H9 (cell line): ENCODE results near the gene IL1RAPL1. TPM values are rescaled to one million over a fixed set of nuclear protein-coding genes. Genes with fewer than 3 reads are reported as not detected.
A peak's percentile ranks its signal among the peaks of the same experiment; 100 is the strongest.

ENCODE experiments used
- DNase-seq: peaks from one replicate; pipeline ENCODE4 v3.0.0-alpha.2; 2017
- H2AFZ ChIP-seq: one replicate; pipeline ENCODE4 v1.6.1; 2013; ENCODE audit warnings: mild to moderate bottlenecking, low read length, control low read depth, moderate library complexity
- H2AK5ac ChIP-seq: 2 replicates; pipeline ENCODE4 v1.6.1; 2013; ENCODE audit warnings: low read length, control low read depth, mixed read lengths; ENCODE audit not compliant: insufficient read length
- H2BK120ac ChIP-seq: one replicate; pipeline ENCODE4 v1.6.1; 2013; ENCODE audit warnings: low read depth, mild to moderate bottlenecking, low read length, control low read depth, inconsistent platforms; ENCODE audit not compliant: poor library complexity, severe bottlenecking
- H2BK12ac ChIP-seq: 2 replicates; pipeline ENCODE4 v1.6.1; 2013; ENCODE audit warnings: low read length, control low read depth, mixed read lengths, low read depth; ENCODE audit not compliant: insufficient read length
- H2BK15ac ChIP-seq: 2 replicates; pipeline ENCODE4 v1.6.1; 2013; ENCODE audit warnings: low read depth, low read length, control low read depth
- H2BK20ac ChIP-seq: one replicate; pipeline ENCODE4 v1.6.1; 2013; ENCODE audit warnings: low read depth, mild to moderate bottlenecking, low read length, control low read depth, inconsistent platforms; ENCODE audit not compliant: poor library complexity, severe bottlenecking
- H2BK5ac ChIP-seq: 2 replicates; pipeline ENCODE4 v1.6.1; 2013; ENCODE audit warnings: low read length, control low read depth, mixed read lengths; ENCODE audit not compliant: insufficient read length
- H3K14ac ChIP-seq: 2 replicates; pipeline ENCODE4 v1.6.1; 2013; ENCODE audit warnings: low read length, control low read depth; ENCODE audit not compliant: insufficient read depth
- H3K18ac ChIP-seq: 2 replicates; pipeline ENCODE4 v1.6.1; 2013; ENCODE audit warnings: low read depth, mild to moderate bottlenecking, mixed read lengths, low read length, control low read depth; ENCODE audit not compliant: insufficient read length
- H3K23ac ChIP-seq: 2 replicates; pipeline ENCODE4 v1.6.1; 2013; ENCODE audit warnings: low read length, control low read depth, mixed read lengths, low read depth; ENCODE audit not compliant: insufficient read length
- H3K23me2 ChIP-seq: 2 replicates; pipeline ENCODE4 v1.6.1; 2013; ENCODE audit warnings: low read depth, mild to moderate bottlenecking, mixed read lengths, low read length, control low read depth; ENCODE audit not compliant: insufficient read length, poor library complexity, severe bottlenecking
- H3K27ac ChIP-seq: 2 replicates; pipeline ENCODE4 v1.5.1; 2013; ENCODE audit warnings: low read length, control low read depth, mixed read lengths, low read depth; ENCODE audit not compliant: insufficient read length
- H3K27me3 ChIP-seq: 2 replicates; pipeline ENCODE4 v1.6.1; 2013; ENCODE audit warnings: low read length, control low read depth, inconsistent platforms; ENCODE audit not compliant: insufficient read depth
- H3K4ac ChIP-seq: 2 replicates; pipeline ENCODE4 v1.6.1; 2013; ENCODE audit warnings: low read depth, mild to moderate bottlenecking, control low read depth, inconsistent platforms, low read length, moderate library complexity
- H3K4me1 ChIP-seq: 2 replicates; pipeline ENCODE4 v1.6.1; 2013; ENCODE audit warnings: low read length, control low read depth, inconsistent platforms; ENCODE audit not compliant: insufficient read depth
- H3K4me2 ChIP-seq: 2 replicates; pipeline ENCODE4 v1.6.1; 2013; ENCODE audit warnings: low read length, control low read depth, mixed read lengths; ENCODE audit not compliant: insufficient read length, insufficient read depth
- H3K56ac ChIP-seq: 2 replicates; pipeline ENCODE4 v1.6.1; 2013; ENCODE audit warnings: low read depth, mild to moderate bottlenecking, mixed read lengths, low read length, control low read depth; ENCODE audit not compliant: insufficient read length
- H3K79me1 ChIP-seq: 2 replicates; pipeline ENCODE4 v1.6.1; 2013; ENCODE audit warnings: low read depth, mild to moderate bottlenecking, moderate library complexity, low read length, control low read depth, inconsistent platforms; ENCODE audit not compliant: insufficient read depth, poor library complexity, severe bottlenecking
- H3K79me2 ChIP-seq: 2 replicates; pipeline ENCODE4 v1.6.1; 2013; ENCODE audit warnings: low read length, control low read depth, inconsistent platforms; ENCODE audit not compliant: insufficient read depth
- H3K9ac ChIP-seq: 2 replicates; pipeline ENCODE4 v1.6.1; 2013; ENCODE audit warnings: low read length, control low read depth, mixed read lengths; ENCODE audit not compliant: insufficient read length; ENCODE audit errors: extremely low read depth
- H3K9me3 ChIP-seq: one replicate; pipeline ENCODE4 v1.6.1; 2013; ENCODE audit warnings: low read depth, low read length, inconsistent platforms; ENCODE audit not compliant: control insufficient read depth
- H3T11ph ChIP-seq: one replicate; pipeline ENCODE4 v1.6.1; 2013; ENCODE audit warnings: mild to moderate bottlenecking, low read length, control low read depth, inconsistent platforms
- H4K20me1 ChIP-seq: one replicate; pipeline ENCODE4 v1.6.1; 2013; ENCODE audit not compliant: control insufficient read depth, insufficient read length, insufficient read depth
- H4K5ac ChIP-seq: 2 replicates; pipeline ENCODE4 v1.6.1; 2013; ENCODE audit warnings: low read depth, mild to moderate bottlenecking, mixed read lengths, low read length, control low read depth; ENCODE audit not compliant: insufficient read length
- H4K8ac ChIP-seq: replicated peaks from 2 replicates; pipeline ENCODE4 v1.6.1; 2013; ENCODE audit warnings: low read length, control low read depth, mixed read lengths, low read depth; ENCODE audit not compliant: insufficient read length
- H4K91ac ChIP-seq: 2 replicates; pipeline ENCODE4 v1.6.1; 2013; ENCODE audit warnings: low read depth, mild to moderate bottlenecking, moderate library complexity, mixed read lengths, low read length, control low read depth; ENCODE audit not compliant: insufficient read length
- H3K27ac Mint-ChIP-seq, 3 experiments: 2 replicates in 2 of 3; 3 replicates in 1 of 3; pipeline ENCODE4 v1.8.0; 2020 to 2021; ENCODE audit warnings: mixed read lengths in 3 of 3, mild to moderate bottlenecking in 1 of 3, moderate library complexity in 1 of 3
- H3K27me3 Mint-ChIP-seq: 2 replicates; pipeline ENCODE4 v1.8.0; 2021; ENCODE audit warnings: low read depth, mild to moderate bottlenecking, moderate library complexity, mixed read lengths
- H3K36me3 Mint-ChIP-seq, 3 experiments: 2 replicates in 2 of 3; 3 replicates in 1 of 3; pipeline ENCODE4 v1.8.0; 2020 to 2021; ENCODE audit warnings: low read depth in 3 of 3, mixed read lengths in 3 of 3; ENCODE audit not compliant: insufficient read depth in 1 of 3
- H3K4me1 Mint-ChIP-seq, 2 experiments: 2 replicates each; pipeline ENCODE4 v1.8.0; 2020; ENCODE audit warnings: mixed read lengths in 2 of 2
- H3K4me3 Mint-ChIP-seq, 2 experiments: 2 replicates in 1 of 2; 3 replicates in 1 of 2; pipeline ENCODE4 v1.8.0; 2020 to 2021; ENCODE audit warnings: mild to moderate bottlenecking in 2 of 2, mixed read lengths in 2 of 2, moderate library complexity in 1 of 2
- H3K9me3 Mint-ChIP-seq, 2 experiments: 2 replicates in 1 of 2; 3 replicates in 1 of 2; pipeline ENCODE4 v1.8.0; 2020; ENCODE audit warnings: mild to moderate bottlenecking in 2 of 2, mixed read lengths in 2 of 2, moderate library complexity in 1 of 2
- CTCF ChIP-seq: fragments of 200-600 bp; sonication (generic); conservative IDR thresholded peaks from 3 replicates; pipeline ENCODE4 v1.8.0; 2021; ENCODE audit warnings: antibody characterized with exemption, mild to moderate bottlenecking
- WGBS: extraction: QIAGEN DNeasy Blood & Tissue Kit; methylation state at CpG from one replicate; pipeline ENCODE4 v1.1.7; 2013; ENCODE audit warnings: missing lambda C conversion rate, low lambda C conversion rate, mixed read lengths; ENCODE audit not compliant: insufficient read length; ENCODE audit errors: extremely low coverage; 5-methylcytosine and 5-hydroxymethylcytosine counted together
- total RNA-seq: library from RNA; stranded (reverse); gene quantifications from 2 replicates; pipeline ENCODE4 v1.2.1, GENCODE V29; 2021

IL1RAPL1 gene
- total RNA-seq, 1 experiment from 2014 or later, result 0.31 TPM

GRCh38 chrX:29422034-29422433 lies 834.8 kb downstream of the IL1RAPL1 start:
- H2BK5ac ChIP-seq, result no peak overlapping the region
- H3K79me2 ChIP-seq, result no peaks in the 10 kb centered on the region
- no CpG with 5 or more reads among the region's 3 CpGs for WGBS
- no peak overlapping the region for H4K5ac ChIP-seq
- no peak overlapping the region for H3K27ac ChIP-seq
- no peak overlapping the region for H2BK12ac ChIP-seq
- H4K91ac ChIP-seq, result no peak overlapping the region
- no peak overlapping the region for H3K56ac ChIP-seq
- H3K27me3 Mint-ChIP-seq, result peaks cover 29% of the 10 kb centered on the region
- no peak for DNase-seq
- no peak overlapping the region for H3K4me3 Mint-ChIP-seq
- no peak overlapping the region for H3K4me2 ChIP-seq
- no peak for TF ChIP-seq CTCF
- no peak overlapping the region for H3K23ac ChIP-seq
- no peak overlapping the region for H3K14ac ChIP-seq
- H3K9me3 ChIP-seq, result no peaks in the 10 kb centered on the region
- no peak overlapping the region for H2BK120ac ChIP-seq
- peaks cover 4% of the 10 kb centered on the region; the same call in 1 of the 2 replicates for H3K27me3 ChIP-seq
- H3K36me3 Mint-ChIP-seq, result peaks cover 2 to 8% (median 2%) of the 10 kb centered on the region in 3 experiments; a peak in 6 of 7 replicates
- H3K9me3 Mint-ChIP-seq, result peaks cover 7 to 53% of the 10 kb centered on the region in 2 experiments
- H3K4me1 Mint-ChIP-seq, result peaks cover 43 to 44% of the 10 kb centered on the region in 2 experiments
- no peaks in the 10 kb centered on the region for H3K79me1 ChIP-seq
- no peak overlapping the region for H3K9ac ChIP-seq
- H3K4me1 ChIP-seq, result peaks cover 2% of the 10 kb centered on the region; the same call in 1 of the 2 replicates
- H3K27ac Mint-ChIP-seq, result peak overlapping the region in 1 of 3 experiments; percentile 59; a peak in 2 of 7 replicates
- no peak overlapping the region for H3K18ac ChIP-seq
- H4K8ac ChIP-seq, result no peak overlapping the region
- no peak overlapping the region for H2AK5ac ChIP-seq
- H3K23me2 ChIP-seq, result no peaks in the 10 kb centered on the region
- no peak overlapping the region for H2BK20ac ChIP-seq
- no peak overlapping the region for H3T11ph ChIP-seq
- no peak overlapping the region for H3K4ac ChIP-seq
- H2BK15ac ChIP-seq, result no peak overlapping the region
- H2AFZ ChIP-seq, result no peak overlapping the region
- H4K20me1 ChIP-seq, result no peaks in the 10 kb centered on the region
